GM18861 (cell line): ENCODE measurements around the gene POLR3F.
A peak's percentile ranks its signal among the peaks of the same experiment; 100 is the strongest.
"Not testable (repeated sequence)": the region's sequence is repeated elsewhere in the genome, so short reads cannot be mapped to it uniquely, and the experiment has no call there.

Experiments used
- ATAC-seq: cut with Tn5 transposase; IDR thresholded peaks from one replicate; pipeline ENCODE4 v1.9.1; 2021; ENCODE audit not compliant: unreplicated experiment

The POLR3F gene

DNA sequence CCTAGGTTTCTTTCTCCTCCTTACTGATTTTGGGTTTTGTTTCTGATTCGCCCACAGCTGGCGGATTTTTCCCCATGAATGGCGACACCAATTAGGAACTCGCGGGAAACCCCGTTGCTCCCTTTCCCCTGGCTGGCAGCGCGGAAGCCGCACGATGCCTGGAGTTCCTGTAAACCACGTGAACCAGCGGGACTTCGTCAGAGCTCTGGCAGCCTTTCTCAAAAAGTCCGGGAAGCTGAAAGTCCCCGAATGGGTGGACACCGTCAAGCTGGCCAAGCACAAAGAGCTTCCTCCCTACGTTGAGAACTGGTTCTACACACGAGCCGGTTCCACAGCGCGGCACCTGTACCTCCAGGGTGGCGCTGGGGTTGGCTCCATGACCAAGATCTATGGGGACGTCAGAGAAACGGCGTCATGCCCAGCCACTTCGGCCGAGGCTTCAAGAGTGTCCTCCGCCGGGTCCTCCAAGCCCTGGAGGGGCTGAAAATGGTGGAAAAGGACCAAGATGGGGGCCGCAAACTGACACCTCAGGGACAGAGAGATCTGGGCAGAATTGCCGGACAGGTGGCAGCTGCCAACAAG is 37.4 kb downstream of the POLR3F start:
- ATAC-seq: no peak

DNA sequence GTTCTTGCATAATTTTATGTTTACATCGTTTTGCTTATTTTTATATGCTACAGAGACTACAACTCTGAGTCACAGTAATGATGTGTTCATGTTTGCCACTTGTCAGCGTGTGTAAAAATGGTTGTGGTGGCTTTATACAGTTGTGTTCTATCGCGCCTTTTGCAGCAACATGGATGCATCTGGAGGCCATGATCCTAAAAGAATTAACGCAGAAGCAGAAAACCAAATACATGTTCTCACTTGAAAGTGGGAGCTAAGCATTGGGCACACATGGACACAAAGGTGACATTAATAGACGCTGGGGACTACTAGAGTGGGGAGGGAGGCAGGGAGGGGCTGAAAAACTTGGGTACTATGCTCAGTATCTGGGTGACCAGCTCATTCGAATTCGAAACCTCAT is 39.6 kb downstream of the POLR3F start:
- ATAC-seq: no peak

DNA sequence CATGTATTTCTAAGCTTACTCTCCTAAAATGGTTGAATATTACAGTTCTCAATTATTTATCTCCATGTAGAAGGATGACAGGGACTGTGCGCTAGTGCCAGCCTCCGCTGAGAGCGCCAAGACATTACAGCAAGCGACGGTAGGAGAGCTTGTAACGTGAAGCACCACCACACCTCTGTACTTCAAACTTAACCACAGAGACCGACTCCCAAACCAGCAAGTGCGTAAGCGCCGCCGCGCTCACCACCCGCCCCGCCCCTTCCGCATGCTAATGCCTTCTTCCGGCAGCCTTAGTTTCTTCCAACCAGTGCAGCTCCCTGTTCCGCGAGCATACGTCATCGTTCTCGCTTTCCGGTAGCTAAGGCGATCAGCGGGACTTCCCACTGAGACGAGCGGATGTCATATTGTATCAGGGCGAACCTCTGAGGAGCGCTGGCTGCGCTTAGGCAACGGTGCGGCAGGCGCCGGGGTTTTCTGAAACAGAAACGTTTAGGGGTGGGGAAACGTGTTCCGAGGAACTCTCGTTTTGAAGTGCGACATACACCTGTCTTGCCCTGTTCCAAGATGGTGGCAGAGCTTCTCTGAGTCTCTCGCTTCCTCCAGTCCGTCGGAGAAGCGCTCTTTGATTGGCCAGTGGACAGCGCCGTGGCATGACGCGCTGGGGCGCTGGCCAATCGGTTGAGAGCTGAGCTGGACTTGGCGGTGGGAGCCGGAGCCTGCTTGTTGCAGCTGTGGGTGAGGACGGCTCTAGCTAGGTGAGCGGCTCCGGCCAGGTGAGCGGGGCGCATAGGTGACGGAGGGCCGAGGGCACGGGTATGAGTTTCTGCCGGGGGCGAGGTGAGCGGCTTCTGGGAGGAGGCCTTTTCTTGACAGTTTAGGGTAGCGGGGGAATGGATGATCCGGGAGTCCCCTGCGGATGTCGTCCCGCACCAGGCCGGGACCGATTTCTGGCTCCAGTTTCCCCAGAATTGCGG is 40.3 kb downstream of the POLR3F start, which contains the start of gene SEC23B:
Gene SEC23B (plus strand): TSS at position 723 of the 974 bp plus-strand sequence. CDS start 2,896 bp downstream, outside the sequence.
- ATAC-seq: peak; percentile 96

DNA sequence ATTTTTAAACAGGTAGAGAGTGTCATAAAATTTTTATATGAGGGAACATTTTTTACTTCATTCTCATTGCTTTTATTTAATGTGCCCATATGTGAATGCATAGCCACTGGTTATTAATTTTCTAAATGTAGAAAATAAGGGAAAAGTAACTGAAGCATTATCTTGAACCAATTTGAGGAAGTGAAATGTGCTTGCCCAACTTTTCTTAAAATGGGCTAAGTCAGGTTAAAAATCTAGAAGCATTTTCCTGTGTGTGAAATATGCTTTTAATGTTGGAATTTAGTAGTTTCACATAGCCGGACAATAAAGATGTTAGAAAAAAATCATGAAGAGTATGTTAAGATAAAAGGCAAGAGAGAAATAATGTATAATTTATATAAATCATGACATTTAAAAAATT is 44.4 kb downstream of the POLR3F start:
- no peak for ATAC-seq

DNA sequence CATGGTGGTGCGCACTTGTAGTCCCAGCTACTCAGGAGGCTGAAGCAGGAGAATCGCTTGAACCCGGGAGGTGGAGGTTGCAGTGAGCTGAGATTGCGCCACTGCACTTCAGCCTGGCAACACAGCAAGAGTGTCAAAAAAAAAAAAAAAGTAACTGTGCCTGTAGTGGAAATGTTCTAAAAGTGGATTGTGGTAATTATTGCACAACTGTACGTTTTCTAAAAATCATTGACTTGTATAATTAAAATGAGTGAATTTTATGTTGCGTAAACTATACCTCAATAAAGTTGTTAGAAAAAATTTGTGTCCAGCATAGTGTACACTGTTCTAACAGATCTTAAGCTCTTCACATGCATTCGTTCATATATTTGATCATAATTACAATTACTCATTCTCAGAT is 46.0 kb downstream of the POLR3F start:
- ATAC-seq: no peak

DNA sequence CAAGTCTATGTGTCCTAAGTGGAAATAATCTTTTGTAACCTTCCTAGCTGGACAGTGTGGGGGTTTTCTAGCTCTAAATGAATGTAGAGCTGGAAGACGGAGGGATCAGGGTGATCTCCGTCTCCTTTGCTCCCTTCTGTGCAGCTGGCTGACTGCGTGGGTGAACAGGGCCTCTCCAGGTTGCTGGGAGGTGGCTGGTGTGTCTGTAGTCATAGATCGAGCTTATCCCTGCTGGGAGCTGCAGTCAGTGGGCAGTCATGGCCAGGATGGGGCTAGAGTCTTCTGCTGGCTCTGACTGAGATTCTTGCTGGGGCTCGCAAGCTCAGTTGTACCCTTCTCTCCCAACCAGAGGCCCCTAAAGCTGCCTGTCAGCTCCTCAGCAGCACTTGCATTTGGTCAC is 46.9 kb downstream of the POLR3F start:
- ATAC-seq: no peak

DNA sequence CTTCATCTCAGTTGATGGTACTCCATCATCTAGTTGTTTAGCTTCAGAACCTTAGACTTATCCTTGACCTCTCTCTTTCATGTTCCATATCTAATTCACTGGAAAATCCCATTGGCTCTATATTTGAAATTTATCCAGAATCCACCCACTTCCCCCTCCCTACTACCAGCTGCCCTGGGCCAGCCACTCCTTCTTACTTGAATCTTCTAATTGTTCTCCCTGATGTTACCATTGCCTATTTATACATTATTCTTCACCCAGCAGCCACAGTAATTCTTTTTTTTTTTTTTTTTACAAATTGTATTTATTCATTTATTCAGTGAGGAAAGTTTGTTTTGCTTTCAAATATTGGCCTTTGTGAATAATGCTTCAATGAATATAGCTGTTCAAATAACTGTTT is 48.8 kb downstream of the POLR3F start:
- no peak for ATAC-seq

DNA sequence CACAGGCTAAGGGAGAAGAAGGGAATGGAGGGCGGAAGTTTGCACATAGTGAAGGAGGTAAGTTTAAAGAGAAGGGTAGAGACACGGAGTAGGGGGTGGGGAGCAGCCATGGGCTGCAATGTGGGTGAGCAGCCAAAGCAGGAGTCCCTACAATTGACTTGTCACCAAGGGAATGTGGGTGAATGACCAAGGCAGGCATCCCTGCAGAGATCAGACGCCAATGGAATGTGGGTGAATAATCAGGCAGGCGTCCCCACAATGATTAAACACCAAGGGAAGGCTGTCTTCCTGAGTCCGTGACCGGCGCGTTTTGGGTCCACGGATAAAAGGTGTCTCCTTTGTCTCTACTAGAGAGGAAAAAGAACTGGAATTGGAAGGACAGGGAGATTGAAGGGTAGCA is 54.9 kb downstream of the POLR3F start:
- ATAC-seq: not testable (repeated sequence)

DNA sequence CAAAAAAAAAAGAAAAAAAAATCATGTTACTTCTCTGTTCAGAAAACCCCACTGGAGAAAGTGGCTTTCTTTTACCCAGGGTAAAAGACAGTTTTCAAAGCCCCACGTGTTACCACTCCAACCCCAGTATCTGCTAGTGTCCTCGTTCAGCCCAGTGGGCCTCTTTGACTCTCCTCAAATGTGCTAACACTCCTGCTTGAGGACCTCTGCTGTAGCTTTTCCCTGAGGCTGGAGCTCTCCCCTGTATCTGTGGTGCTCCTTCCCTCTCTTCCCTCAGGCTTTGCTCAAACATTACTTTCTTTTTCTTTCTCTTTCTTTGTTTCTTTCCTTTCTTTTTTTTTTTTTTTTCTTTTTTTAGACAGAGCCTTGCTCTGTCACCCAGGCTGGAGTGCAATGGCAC is 55.9 kb downstream of the POLR3F start:
- ATAC-seq: no peak

DNA sequence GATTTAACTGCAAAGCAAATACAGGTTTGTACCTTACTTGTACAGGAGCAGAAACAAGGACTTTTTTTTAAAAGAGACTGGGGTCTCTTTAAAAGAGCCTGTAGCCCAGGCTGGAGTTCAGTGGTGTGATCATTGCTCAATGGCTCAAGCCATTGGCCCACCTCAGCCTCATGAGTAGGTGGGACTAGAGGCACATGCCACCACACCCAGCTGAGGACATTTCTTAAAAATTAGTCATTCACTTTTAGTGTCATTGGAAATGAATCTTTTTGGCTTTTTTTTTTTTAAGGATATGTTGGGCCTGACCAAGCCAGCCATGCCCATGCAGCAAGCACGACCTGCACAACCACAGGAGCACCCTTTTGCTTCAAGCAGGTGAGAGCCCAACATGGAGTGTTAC is 57.5 kb downstream of the POLR3F start:
- ATAC-seq: no peak

DNA sequence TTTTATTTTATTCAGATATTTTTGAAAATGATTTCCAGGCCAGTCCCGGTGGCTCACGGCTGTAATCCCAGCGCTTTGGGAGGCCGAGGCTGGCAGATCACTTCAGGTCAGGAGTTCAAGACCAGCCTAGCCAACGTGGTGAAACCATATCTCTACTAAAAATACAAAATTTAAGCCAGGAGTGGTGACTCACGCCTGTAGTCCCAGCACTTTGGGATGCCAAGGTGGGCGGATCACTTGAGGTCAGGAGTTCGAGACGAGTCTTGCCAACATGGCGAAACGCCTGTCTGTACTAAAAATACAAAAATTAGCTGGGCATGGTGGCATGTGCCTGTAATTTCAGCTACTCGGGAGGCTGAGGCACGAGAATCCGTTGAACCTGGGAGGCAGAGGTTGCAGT is 59.6 kb downstream of the POLR3F start:
- ATAC-seq: not testable (repeated sequence)

DNA sequence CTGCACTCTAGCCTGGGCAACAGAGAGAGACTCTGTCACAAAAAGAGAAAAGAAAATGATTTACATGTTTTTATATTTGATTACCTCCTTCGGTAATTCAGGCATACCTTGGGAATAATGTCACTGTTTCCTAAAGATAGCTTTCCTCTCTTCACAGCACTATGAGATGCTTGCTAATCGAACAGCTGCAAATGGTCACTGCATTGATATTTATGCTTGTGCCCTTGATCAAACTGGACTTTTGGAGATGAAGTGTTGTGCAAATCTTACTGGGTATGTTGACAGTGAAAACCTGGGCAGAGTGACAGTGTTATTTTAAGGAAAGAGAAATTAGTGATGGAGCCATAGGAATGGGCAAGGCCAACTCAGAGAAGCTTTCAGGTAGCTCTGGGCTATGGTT is 60.1 kb downstream of the POLR3F start:
- no peak for ATAC-seq

DNA sequence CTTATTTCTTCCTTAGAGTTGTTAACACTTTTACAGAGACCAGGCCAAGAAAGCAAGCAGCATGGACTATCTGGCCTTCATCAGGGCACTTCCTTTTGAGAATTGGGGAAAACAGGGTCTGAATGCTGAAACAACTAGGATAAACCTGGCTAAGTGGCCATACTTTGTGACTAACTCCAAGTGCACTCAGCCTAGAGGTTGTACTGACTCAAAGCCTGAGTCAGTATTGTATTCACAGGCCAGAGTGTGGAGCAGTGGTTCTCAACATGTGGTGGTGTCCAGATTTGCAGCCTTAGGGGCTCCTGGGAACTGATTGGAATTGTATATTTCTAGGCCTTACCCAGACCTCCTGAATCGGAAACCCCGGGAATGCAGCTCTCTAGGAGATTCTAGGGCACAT is 60.6 kb downstream of the POLR3F start:
- no peak for ATAC-seq

DNA sequence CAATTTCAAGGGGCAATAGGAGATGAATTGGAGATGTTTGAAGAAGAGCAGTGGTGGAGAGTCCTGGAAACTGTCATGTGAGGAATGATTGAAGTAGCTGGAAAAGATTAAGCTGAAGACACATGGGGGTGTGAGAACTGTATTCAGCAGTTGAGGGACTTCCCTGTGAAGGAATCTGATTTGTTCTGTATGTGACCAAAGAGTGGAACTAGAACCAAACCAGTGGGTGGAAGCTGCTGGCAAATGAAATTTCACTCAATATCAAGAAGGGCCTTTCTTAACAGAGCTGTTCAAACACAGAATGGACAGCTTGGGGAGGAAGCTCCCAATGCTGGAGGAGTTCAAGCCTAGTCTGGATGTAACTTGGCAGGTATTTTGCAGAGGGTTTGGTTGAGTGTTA is 61.9 kb downstream of the POLR3F start:
- ATAC-seq: no peak

DNA sequence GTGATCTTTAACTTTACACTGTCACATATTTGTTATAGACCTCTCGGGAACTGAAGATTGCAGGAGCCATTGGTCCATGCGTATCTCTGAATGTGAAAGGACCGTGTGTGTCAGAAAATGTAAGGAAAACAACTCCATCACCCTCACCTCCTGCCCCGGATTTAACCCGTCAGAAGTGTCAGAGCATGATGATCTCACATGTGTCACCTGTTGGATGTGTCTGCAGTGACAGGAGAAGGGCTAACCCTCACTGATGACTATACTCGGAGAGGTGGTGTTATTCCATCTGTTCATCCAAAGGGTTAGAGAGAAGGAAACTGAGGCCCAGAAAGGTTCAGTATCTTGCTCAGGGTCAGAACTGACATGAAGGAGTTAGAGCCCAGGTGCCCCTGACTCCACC is 65.4 kb downstream of the POLR3F start:
- no peak for ATAC-seq

DNA sequence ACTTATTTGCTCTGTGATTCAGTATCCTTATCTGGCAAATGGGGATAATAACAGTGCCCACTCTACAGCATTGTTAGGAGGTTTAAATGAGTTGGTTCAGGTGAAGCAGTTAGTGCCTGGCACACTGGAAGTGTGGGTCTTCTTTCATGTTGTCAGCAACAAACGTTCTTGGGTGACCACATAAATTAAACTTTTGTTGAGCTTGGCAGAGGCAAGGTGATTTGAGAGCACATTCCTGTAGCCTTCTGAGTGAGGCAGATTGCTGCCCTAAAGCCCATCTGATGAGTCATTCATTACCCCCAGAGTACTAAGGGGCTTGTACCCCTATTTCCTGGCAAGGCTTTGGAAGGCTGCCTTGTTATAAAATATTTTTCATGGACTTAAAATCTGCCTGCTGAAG is 66.3 kb downstream of the POLR3F start:
- no peak for ATAC-seq

DNA sequence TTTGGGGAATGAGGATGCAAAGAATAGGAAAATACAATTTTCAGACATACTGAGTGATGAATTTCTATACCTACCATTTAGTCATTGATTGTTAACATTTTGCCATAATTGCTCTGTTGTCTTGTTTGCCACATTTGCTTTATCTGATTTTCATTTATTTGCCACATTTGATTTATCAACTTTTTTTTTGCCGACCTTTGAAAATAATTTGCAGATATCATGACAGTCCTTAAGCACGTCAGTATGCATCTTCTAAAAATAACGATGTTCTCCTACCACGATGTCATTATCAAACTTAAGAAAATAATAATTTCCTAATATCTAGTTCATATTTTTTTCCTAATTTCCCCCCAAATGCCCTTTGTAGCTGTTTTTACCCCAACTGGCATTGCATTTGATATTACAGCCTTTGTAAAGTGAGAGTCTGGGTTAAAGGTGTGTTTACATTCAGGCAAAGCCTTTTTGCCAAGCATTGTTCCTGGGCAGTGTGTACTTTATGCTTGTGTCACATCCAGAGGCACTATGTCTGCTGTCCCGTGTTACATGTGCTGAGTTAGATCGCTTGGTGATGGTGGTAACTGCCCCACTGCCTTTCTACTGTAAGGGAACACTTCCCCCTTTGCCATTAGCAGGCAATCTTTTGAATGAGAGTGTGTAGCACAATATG is 66.9 kb downstream of the POLR3F start:
- no peak for ATAC-seq
